Ovary (tissue), 9 donors: ENCODE results near the gene PLCB2. TPM values are rescaled to one million over a fixed set of nuclear protein-coding genes. Genes with fewer than 3 reads are reported as not detected.

Experiments
- DNase-seq, 5 donors: peaks; one replicate each; pipeline ENCODE4 v3.0.0-alpha.2; 2019 to 2020
- H3K27ac ChIP-seq, 2 donors: fragments of 200-600 bp; one replicate each; pipeline versions ENCODE4 v1.5.1 to v1.8.0; 2019 to 2022
- H3K27me3 ChIP-seq: fragments of 200-600 bp; one replicate; pipeline ENCODE4 v1.8.0; 2022
- H3K36me3 ChIP-seq: fragments of 200-600 bp; sonication (generic); one replicate; pipeline ENCODE4 v1.5.1; 2019
- H3K4me1 ChIP-seq: one replicate; pipeline ENCODE4 v1.8.1; 2013; ENCODE audit warnings: mild to moderate bottlenecking, moderate library complexity; ENCODE audit not compliant: insufficient read depth
- H3K4me3 ChIP-seq: fragments of 200-600 bp; sonication (generic); one replicate; pipeline ENCODE4 v1.5.1; 2017
- H3K9me3 ChIP-seq, 2 donors: fragments of 200-600 bp in 1 of 2; sonication (generic) in 1 of 2; one replicate each; pipeline versions ENCODE4 v1.5.1 to v1.8.1; 2013 to 2019; ENCODE audit warnings: mild to moderate bottlenecking in 1 of 2, moderate library complexity in 1 of 2
- EP300 ChIP-seq: sonication (generic); formaldehyde crosslinking; IDR thresholded peaks from one replicate; pipeline ENCODE4 v1.6.1; 2017; ENCODE audit warnings: antibody characterized with exemption
- POLR2A ChIP-seq: fragments of 450-650 bp; IDR thresholded peaks from one replicate; pipeline ENCODE4 v1.6.1; 2017; ENCODE audit warnings: antibody characterized with exemption, mild to moderate bottlenecking, moderate library complexity
- WGBS, 3 donors: extraction: QIAGEN DNeasy Blood & Tissue Kit in 1 of 3; methylation state at CpG; one replicate each; pipeline versions ENCODE4 v1.1.5 to v1.1.7; 2013 to 2017; 5-methylcytosine and 5-hydroxymethylcytosine counted together
- intact Hi-C, 4 donors: fragments of 100-400 bp; cut with DNase I; formaldehyde crosslinking; loops; one replicate each; pipeline versions ENCODE4 v1.11.0 to v1.15.1; 2022 to 2023
- polyA plus RNA-seq, 2 donors: library from polyadenylated mRNA; stranded (reverse); fragments of 200-250 nt in 1 of 2; fragments of 350-450 nt in 1 of 2; fragmentation: Illumina TruSeq in 1 of 2; extraction: RNeasy Lipid Tissue Mini Kit (QIAGEN cat#74804) in 1 of 2; gene quantifications; one replicate each; pipeline ENCODE4 v1.2.3, GENCODE V29; 2013 to 2014
- total RNA-seq, 7 donors: library from RNA; depleted of rRNA in 2 of 7; stranded (reverse); fragments of >200 nt in 2 of 7; fragmentation: NEBNext Ultra II Directional in 3 of 7; extraction: Animal tissue kit (Norgen Biotek cat#: 25700) in 3 of 7; gene quantifications; one replicate each; pipeline versions ENCODE4 v1.1.0 to v1.2.4, GENCODE V29; 2016 to 2023
- TF ChIP-seq, protein P1 (sequence below), 3 donors: fragments of 450-650 bp in 2 of 3; fragments of 200-600 bp in 1 of 3; IDR thresholded peaks; one replicate each; pipeline versions ENCODE4 v1.5.1 to v1.8.0; 2016 to 2022; ENCODE audit warnings: antibody characterized with exemption in 3 of 3, mild to moderate bottlenecking in 1 of 3
- donor health status: DM: no; HTN: no; CAD: no; lungs with moderate emphysema.
- donor health status: DM: no; HTN: no; CAD: no.
- donor health status: Bipolar disorder and iron deficiency.
- donor health status: DM: yes; HTN: yes; CAD: no.
- donor health status: DM: no; HTN: no; CAD: no.
- donor health status: DM: yes; HTN: yes; CAD: no.

Gene PLCB2
- total and polyA plus RNA-seq, 9 donors: 1.9 to 13.9 (median 6.0) TPM

DNA sequence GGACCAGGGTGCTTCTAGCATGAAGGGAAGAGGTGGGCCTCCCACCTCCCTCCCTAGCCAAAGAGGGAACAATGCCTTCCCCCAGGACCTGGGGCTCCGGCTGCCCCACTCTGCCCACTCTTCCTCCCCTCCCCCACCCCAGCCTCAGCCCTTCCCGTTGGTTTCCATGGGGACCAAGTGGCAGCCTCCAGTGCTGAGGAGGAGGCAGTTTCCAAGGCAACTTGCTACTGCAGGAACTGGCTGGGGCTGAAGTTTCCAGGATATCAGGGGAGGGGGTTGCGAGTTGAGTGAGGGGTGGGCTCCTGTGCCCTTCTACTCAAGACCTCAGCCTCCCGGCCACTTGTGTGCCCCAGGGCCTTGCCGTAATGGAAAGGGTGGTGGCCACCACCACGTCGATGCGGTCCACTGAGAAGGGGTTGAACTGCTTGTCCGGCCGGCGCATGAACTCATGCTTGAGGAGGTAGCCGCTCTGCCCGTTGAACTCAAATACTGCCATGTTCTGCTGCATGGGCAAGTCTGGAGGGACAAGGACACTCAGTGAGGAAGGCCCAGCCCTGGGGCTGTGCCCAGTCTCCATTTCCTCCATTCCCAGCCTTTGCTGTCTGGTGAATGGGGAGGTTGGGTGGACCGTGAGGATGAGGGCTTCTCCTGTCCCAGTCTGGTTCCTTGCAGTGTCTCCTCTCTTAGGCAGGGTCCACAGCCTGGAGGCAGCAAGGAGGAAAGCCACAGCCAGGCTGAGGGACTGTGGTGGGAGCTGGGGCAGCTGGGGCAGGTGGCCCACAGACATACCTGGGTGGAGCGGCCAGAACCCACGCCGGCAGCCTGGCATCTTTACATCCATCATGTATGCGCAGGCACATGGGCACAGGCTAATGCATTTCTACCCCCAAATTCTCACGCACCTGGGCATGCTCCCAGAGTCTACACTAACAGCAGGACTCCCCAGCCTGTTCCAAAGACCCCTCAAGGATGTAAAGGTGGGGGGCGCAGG is 13.5 kb downstream of the PLCB2 start:
- H3K27me3 ChIP-seq: no peaks in the 10 kb centered on the region
- H3K4me1 ChIP-seq: peaks cover 3% of the 10 kb centered on the region
- intact Hi-C loops: no loop called here
- no peak overlapping the region for H3K4me3 ChIP-seq
- TF ChIP-seq, protein P1, sequence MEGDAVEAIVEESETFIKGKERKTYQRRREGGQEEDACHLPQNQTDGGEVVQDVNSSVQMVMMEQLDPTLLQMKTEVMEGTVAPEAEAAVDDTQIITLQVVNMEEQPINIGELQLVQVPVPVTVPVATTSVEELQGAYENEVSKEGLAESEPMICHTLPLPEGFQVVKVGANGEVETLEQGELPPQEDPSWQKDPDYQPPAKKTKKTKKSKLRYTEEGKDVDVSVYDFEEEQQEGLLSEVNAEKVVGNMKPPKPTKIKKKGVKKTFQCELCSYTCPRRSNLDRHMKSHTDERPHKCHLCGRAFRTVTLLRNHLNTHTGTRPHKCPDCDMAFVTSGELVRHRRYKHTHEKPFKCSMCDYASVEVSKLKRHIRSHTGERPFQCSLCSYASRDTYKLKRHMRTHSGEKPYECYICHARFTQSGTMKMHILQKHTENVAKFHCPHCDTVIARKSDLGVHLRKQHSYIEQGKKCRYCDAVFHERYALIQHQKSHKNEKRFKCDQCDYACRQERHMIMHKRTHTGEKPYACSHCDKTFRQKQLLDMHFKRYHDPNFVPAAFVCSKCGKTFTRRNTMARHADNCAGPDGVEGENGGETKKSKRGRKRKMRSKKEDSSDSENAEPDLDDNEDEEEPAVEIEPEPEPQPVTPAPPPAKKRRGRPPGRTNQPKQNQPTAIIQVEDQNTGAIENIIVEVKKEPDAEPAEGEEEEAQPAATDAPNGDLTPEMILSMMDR (IDR thresholded peaks at IDR 0.05): no peak
- TF ChIP-seq EP300 (no peak), POLR2A (no peak)
- H3K36me3 ChIP-seq: no peaks in the 10 kb centered on the region
- DNase-seq: no peak
- WGBS, 3 donors: 88% methylated on average over 20 of the region's 20 CpGs
- H3K27ac ChIP-seq: no peak overlapping the region
- no peaks in the 10 kb centered on the region for H3K9me3 ChIP-seq

DNA sequence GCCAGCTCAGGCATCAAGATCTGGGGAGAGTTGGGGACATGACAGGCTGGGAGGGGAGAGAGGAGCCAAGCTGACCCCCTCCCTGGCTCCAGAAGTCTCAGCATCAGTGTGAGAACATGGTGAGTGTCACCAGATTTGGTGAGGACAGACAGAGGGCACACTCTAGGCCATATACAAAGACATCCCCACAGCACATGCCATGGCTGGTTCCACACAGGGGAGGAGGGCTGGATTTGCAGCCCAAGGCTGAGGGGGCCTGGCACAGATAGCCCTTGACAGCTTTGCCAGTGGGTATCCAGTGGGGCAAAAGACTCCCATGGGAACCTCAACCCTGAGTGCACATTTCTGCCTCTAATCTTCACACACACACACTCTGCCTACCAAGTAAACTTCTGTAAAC is 14.7 kb downstream of the PLCB2 start:
- H3K36me3 ChIP-seq: no peaks in the 10 kb centered on the region
- TF ChIP-seq, protein P1 (IDR thresholded peaks at IDR 0.05): no peak
- no peak for TF ChIP-seq EP300
- TF ChIP-seq POLR2A: no peak
- DNase-seq: no peak
- H3K27ac ChIP-seq: no peak overlapping the region
- peaks cover 3% of the 10 kb centered on the region for H3K4me1 ChIP-seq
- H3K9me3 ChIP-seq: no peaks in the 10 kb centered on the region
- intact Hi-C loops: no loop called here
- no peak overlapping the region for H3K4me3 ChIP-seq
- no peaks in the 10 kb centered on the region for H3K27me3 ChIP-seq

DNA sequence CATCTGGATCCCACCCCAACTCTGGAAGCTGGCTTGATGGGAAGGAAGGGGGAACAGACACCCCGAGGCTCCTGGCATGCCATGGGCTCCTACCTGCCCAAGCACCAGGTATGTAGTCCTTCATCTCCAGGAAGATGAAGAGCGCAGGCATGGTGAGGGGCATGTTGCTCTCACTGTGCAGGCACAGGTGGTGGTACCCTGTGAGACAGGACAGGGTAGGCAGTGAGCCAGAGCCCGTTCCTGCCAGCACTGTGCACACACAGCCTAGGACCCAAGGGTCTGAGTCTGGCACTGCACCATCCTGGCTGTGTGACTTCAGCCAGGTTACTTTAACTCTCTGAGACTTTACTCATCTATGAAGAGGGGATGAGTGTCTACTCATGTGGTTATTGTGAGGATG is 15.5 kb downstream of the PLCB2 start:
- peaks cover 3% of the 10 kb centered on the region for H3K4me1 ChIP-seq
- intact Hi-C loops: no loop called here
- TF ChIP-seq, protein P1 (IDR thresholded peaks at IDR 0.05): no peak
- TF ChIP-seq EP300 (no peak), POLR2A (no peak)
- no peaks in the 10 kb centered on the region for H3K9me3 ChIP-seq
- no peak overlapping the region for H3K4me3 ChIP-seq
- DNase-seq: no peak
- H3K27ac ChIP-seq: no peak overlapping the region
- H3K27me3 ChIP-seq: no peaks in the 10 kb centered on the region
- WGBS, 3 donors: 86 to 87% (median 86%) methylated on average over 3 of the region's 3 CpGs
- no peaks in the 10 kb centered on the region for H3K36me3 ChIP-seq

- no peaks in the 10 kb centered on the region for H3K36me3 ChIP-seq
- peak in 3 of 5 donors; percentile 45 to 71 (median 62) for DNase-seq
- H3K9me3 ChIP-seq: no peaks in the 10 kb centered on the region
- H3K4me1 ChIP-seq: peaks cover 3% of the 10 kb centered on the region
- WGBS, 3 donors: 4 to 12% (median 7%) methylated on average over 63 to 68 of the region's 68 CpGs
- intact Hi-C loops: no loop called here
- no peak overlapping the region for H3K27ac ChIP-seq
- H3K4me3 ChIP-seq: peak overlapping the region; percentile 13
- H3K27me3 ChIP-seq: no peaks in the 10 kb centered on the region
- no peak for TF ChIP-seq POLR2A
- TF ChIP-seq, protein P1 (IDR thresholded peaks at IDR 0.05): no peak
- no peak for TF ChIP-seq EP300
Measured at GRCh38 chr15:40290918-40291574, 16.7 kb downstream of the PLCB2 start.
